ENCODE data around the gene IFNA5.
A peak's percentile ranks its signal among the peaks of the same experiment; 100 is the strongest.

Gene IFNA5

GRCh38 chr9:21305213-21305612, at the start of gene IFNA5:
TSS of gene IFNA5 (minus strand) at chr9:21305313. CDS start at chr9:21305256, 57 bp downstream.
- DNase-seq: no peak

GRCh38 chr9:21350787-21351186, 45.7 kb upstream of the IFNA5 start, which contains the start of gene IFNA6:
TSS of gene IFNA6 (minus strand) at chr9:21350887. CDS start at chr9:21350887, 0 bp downstream.
- DNase-seq: no peak

GRCh38 chr9:21348430-21348970, 43.4 kb upstream of the IFNA5 start:
- DNase-seq: no peak

- DNase-seq: no peak
These were observed 35.6 kb upstream of the IFNA5 start for GRCh38 chr9:21340735-21341134.

- no peak for DNase-seq
These were observed 31.3 kb upstream of the IFNA5 start for GRCh38 chr9:21336457-21336856.

- peak; percentile 74 for DNase-seq
These were observed 29.9 kb upstream of the IFNA5 start, which contains the start of gene KLHL9 for GRCh38 chr9:21334701-21335632. TSS of gene KLHL9 (minus strand) at chr9:21335404. CDS start at chr9:21334859, 545 bp downstream.

GRCh38 chr9:21333226-21333625, 28.1 kb upstream of the IFNA5 start:
- no peak for DNase-seq

GRCh38 chr9:21331676-21332402, 26.7 kb upstream of the IFNA5 start:
- DNase-seq: no peak

- no peak for DNase-seq
These were observed 21.5 kb upstream of the IFNA5 start for GRCh38 chr9:21326526-21327139.

- no peak for DNase-seq
These were observed 18.9 kb upstream of the IFNA5 start for GRCh38 chr9:21324047-21324446.

- no peak for DNase-seq
These were observed 17.9 kb upstream of the IFNA5 start for GRCh38 chr9:21322911-21323461.

- DNase-seq: no peak
These were observed 15.4 kb upstream of the IFNA5 start for GRCh38 chr9:21320465-21320864.

- DNase-seq: peak; percentile 17
These were observed 13.1 kb upstream of the IFNA5 start for GRCh38 chr9:21317956-21318923.

- no peak for DNase-seq
These were observed 11.7 kb upstream of the IFNA5 start for GRCh38 chr9:21316860-21317259.

GRCh38 chr9:21316032-21316842, 11.1 kb upstream of the IFNA5 start:
- DNase-seq: no peak

GRCh38 chr9:21314152-21314551, 9.0 kb upstream of the IFNA5 start:
- no peak for DNase-seq

GRCh38 chr9:21311889-21312288, 6.8 kb upstream of the IFNA5 start:
- no peak for DNase-seq

GRCh38 chr9:21295992-21296391, 9.1 kb downstream of the IFNA5 start:
- no peak for DNase-seq

GRCh38 chr9:21294904-21295538, 10.1 kb downstream of the IFNA5 start:
- no peak for DNase-seq

GRCh38 chr9:21294364-21294774, 10.7 kb downstream of the IFNA5 start:
- DNase-seq: no peak

Data from activated T-cell treated with anti-CD3 and anti-CD28 coated beads for 4 hours (primary cell).